ENCODE data around the gene HES5.

GRCh38 chr1:2557482-2558400 lies 27.7 kb upstream of the HES5 start:
- TF ChIP-seq CTCF (IDR thresholded peaks at IDR 0.05) (peak in 1 of 6 experiments; percentile 2), POLR2AphosphoS5 (IDR thresholded peaks at IDR 0.05) (no peak)

Measured in upper lobe of left lung (tissue), 4 donors.